ENCODE measurements around the gene ABTB1. TPM values are rescaled to one million over a fixed set of nuclear protein-coding genes. Genes with fewer than 3 reads are reported as not detected.

Gene ABTB1
- total RNA-seq, 1 donor from 2014 or later = 61.7 TPM

DNA sequence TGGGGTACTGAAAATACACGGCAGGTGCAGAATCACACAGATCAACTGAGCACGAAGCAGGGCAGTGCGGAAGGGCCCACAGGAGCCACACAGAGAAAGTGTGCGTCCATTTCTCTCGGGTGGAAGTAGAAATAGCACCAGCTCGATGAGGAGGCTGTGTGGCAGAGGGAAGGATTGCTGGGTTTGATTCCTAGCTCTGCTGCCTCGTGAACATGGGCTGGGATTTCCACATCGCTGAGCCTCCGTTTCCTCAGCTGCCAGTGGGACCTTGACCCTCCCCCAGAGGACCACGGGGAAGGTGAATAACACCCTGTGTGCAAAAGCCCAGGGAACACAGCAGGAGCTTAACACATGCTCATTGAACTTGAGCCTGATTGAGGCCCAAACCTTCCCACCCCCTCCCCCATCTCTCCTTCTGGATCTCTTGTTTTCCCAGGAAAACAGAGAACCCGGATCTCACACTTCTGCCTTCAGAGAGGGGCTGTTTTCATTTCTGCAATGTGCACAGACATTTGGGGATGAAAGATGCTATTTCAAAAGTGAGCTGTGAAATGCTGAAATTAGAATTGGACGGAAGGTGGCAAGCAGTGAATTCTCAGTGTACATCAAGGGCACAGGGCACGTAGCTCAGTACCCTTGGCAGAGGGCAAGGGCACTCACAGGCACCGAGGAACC, 38.4 kb downstream of the ABTB1 start:
- no peak for DNase-seq (ENCODE audit: low spot score in 2 of 2)
- Histone ChIP-seq H3K27me3 (no peaks in the 10 kb centered on the region), H3K36me3 (no peaks in the 10 kb centered on the region), H3K9me3 (no peaks in the 10 kb centered on the region), H3K27ac (peak overlapping the region in 1 of 2 donors; percentile 40), H3K4me3 (no peak overlapping the region), H3K4me1 (peaks cover 22 to 51% of the 10 kb centered on the region in 2 donors)
- TF ChIP-seq, protein P1, sequence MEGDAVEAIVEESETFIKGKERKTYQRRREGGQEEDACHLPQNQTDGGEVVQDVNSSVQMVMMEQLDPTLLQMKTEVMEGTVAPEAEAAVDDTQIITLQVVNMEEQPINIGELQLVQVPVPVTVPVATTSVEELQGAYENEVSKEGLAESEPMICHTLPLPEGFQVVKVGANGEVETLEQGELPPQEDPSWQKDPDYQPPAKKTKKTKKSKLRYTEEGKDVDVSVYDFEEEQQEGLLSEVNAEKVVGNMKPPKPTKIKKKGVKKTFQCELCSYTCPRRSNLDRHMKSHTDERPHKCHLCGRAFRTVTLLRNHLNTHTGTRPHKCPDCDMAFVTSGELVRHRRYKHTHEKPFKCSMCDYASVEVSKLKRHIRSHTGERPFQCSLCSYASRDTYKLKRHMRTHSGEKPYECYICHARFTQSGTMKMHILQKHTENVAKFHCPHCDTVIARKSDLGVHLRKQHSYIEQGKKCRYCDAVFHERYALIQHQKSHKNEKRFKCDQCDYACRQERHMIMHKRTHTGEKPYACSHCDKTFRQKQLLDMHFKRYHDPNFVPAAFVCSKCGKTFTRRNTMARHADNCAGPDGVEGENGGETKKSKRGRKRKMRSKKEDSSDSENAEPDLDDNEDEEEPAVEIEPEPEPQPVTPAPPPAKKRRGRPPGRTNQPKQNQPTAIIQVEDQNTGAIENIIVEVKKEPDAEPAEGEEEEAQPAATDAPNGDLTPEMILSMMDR (IDR thresholded peaks at IDR 0.05) = no peak
- intact Hi-C loops (cut with DNase I) = no loop called here

DNA sequence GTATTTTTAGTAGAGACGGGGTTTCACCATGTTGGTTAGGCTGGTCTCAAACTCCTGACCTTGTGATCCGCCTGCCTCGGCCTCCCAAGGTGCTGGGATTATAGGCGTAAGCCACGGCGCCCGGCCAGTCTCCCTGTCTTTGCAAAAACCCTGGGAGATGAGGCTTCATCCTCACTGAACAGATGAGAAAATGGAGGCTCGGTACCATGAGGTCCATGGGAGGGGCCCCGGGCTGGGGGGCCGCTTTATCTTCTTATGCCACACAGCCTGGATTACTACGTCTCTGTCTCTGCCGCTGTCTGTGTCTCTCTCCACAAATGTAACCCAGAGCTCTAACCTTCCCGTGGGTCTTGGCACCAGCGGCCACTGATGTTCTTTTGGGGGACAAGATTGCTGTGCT, 39.1 kb downstream of the ABTB1 start:
- TF ChIP-seq, protein P1 (IDR thresholded peaks at IDR 0.05) = no peak
- H3K36me3 ChIP-seq = no peaks in the 10 kb centered on the region
- H3K9me3 ChIP-seq = no peaks in the 10 kb centered on the region
- intact Hi-C loops (cut with DNase I) = no loop called here
- DNase-seq (ENCODE audit: low spot score in 2 of 2) = no peak
- no peak overlapping the region for H3K4me3 ChIP-seq
- H3K27ac ChIP-seq = peak overlapping the region; percentile 40 to 46
- peaks cover 22 to 49% of the 10 kb centered on the region in 2 donors for H3K4me1 ChIP-seq
- no peaks in the 10 kb centered on the region for H3K27me3 ChIP-seq

DNA sequence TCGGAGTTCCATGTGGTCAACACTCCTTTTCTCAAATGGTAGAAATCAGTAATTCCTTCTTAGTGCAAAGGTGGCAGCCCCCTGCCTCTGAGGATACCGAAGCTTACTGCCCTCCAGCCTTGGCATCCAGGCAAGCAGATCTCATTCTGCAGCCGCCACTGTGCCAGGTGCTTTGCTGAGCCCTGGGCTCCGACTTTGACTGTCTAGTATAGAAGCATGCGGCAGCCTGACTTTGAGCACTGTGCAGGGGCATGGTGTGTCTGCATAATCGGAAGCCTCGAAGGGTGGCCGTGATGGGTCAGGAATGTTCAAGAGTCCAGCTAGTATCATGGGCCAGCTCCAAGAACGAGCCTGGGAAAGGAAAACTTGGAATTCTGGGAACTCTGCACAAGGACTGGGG, 39.7 kb downstream of the ABTB1 start:
- TF ChIP-seq, protein P1 (IDR thresholded peaks at IDR 0.05) = no peak
- DNase-seq (ENCODE audit: low spot score in 2 of 2) = no peak
- intact Hi-C loops (cut with DNase I) = no loop called here
- Histone ChIP-seq H3K4me1 (peaks cover 22 to 44% of the 10 kb centered on the region in 2 donors), H3K27ac (peak overlapping the region; percentile 40 to 46), H3K4me3 (no peak overlapping the region), H3K27me3 (no peaks in the 10 kb centered on the region), H3K9me3 (no peaks in the 10 kb centered on the region), H3K36me3 (no peaks in the 10 kb centered on the region)

DNA sequence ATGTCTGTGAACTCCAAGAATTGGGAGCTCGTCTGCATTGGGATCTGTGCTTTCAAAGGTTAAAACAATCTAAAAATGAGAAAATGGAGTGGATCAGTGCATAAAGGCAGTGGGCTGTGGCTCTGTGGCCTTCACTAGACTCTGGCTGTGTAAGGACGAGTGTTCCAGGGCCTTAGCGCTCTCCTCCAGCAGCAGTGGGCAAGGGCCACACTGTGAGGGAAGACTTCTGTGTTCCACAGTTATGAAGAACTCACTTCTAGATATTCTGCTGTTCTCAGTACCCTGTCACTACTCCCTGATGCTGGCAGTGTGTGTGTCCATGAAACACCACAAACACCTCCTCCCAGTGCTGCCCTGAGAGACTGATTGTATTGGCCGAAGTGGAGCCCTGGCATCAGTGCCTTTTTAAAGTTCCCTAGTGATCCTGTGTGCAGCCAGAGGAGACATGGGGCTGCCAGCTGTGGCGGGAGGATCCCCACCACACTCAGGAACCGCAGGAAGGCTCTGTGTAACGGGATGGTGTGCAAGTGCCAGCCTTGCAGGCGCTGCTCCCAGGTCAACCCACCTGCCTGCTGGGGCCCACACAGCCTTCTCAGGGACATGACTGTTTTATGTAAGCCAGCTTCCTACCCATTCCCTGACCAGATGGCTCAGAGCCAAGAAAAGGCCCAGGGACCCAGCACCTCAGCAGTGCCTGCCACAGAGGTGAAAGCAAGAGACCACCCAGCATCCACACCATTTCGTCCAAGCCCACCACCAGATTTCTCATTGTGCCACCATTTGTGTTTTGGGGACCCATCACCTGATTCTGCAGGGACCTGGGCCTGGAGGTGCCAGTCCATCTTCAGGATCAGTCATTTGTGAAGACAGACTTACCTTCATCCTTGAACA, 40.4 kb downstream of the ABTB1 start:
- no peak for DNase-seq (ENCODE audit: low spot score in 2 of 2)
- peak overlapping the region; percentile 40 to 46 for H3K27ac ChIP-seq
- H3K4me1 ChIP-seq = peaks cover 22 to 40% of the 10 kb centered on the region in 2 donors
- no peaks in the 10 kb centered on the region for H3K9me3 ChIP-seq
- H3K36me3 ChIP-seq = no peaks in the 10 kb centered on the region
- H3K4me3 ChIP-seq = no peak overlapping the region
- H3K27me3 ChIP-seq = no peaks in the 10 kb centered on the region
- TF ChIP-seq, protein P1 (IDR thresholded peaks at IDR 0.05) = no peak
- intact Hi-C loops (cut with DNase I) = no loop called here

DNA sequence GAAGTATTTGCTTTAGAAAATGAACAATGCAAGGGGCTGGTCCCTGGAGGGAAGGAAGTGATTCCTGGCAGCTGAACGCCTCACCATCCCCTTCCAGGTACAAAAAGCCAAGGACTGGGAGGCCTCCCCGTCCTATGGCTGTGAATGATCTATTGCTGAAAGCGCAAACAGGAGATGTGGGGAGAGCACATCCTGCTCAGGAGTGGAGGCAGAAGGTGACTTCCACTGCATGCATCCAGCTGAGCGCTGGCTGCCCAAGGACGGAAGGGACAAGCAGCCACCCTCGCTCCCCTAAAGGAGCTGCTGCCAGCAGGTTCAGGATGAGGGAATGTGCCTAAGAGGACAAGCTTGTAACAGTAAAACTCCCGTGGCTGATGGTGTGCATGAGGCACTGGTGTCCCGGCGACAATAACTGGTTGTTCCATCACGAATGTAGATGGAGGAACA, 41.4 kb downstream of the ABTB1 start:
- intact Hi-C loops (cut with DNase I) = no loop called here
- DNase-seq (ENCODE audit: low spot score in 2 of 2) = no peak
- peaks cover 22 to 38% of the 10 kb centered on the region in 2 donors for H3K4me1 ChIP-seq
- H3K4me3 ChIP-seq = no peak overlapping the region
- H3K9me3 ChIP-seq = no peaks in the 10 kb centered on the region
- H3K27me3 ChIP-seq = no peaks in the 10 kb centered on the region
- peak overlapping the region; percentile 13 to 40 for H3K27ac ChIP-seq
- H3K36me3 ChIP-seq = no peaks in the 10 kb centered on the region
- TF ChIP-seq, protein P1 (IDR thresholded peaks at IDR 0.05) = no peak
